ENCODE measurements around the gene ATP8A2.

DNA sequence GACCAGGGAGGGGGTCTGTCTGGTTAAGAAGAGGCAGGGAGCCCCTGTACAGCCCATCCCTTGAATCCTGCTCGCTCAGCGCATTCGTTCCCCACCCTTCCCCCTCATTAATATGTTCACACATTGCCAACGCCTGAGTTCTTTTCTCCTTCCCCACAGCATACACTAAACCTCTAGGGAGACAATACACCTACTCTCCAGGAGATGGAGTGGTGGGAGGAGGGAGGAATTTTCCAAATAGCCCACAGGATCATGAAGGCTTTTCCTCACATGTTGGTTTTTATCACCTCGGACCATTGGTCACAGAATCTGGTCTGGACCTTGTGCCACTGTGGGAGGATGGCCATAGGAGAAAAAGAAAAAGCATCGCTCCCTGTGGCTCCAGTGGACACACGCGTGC is 385.1 kb downstream of the ATP8A2 start:
- TF ChIP-seq POLR2A (IDR thresholded peaks at IDR 0.05), result no peak
- TF ChIP-seq, protein P1, sequence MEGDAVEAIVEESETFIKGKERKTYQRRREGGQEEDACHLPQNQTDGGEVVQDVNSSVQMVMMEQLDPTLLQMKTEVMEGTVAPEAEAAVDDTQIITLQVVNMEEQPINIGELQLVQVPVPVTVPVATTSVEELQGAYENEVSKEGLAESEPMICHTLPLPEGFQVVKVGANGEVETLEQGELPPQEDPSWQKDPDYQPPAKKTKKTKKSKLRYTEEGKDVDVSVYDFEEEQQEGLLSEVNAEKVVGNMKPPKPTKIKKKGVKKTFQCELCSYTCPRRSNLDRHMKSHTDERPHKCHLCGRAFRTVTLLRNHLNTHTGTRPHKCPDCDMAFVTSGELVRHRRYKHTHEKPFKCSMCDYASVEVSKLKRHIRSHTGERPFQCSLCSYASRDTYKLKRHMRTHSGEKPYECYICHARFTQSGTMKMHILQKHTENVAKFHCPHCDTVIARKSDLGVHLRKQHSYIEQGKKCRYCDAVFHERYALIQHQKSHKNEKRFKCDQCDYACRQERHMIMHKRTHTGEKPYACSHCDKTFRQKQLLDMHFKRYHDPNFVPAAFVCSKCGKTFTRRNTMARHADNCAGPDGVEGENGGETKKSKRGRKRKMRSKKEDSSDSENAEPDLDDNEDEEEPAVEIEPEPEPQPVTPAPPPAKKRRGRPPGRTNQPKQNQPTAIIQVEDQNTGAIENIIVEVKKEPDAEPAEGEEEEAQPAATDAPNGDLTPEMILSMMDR (IDR thresholded peaks at IDR 0.05), result no peak
